ENCODE results near the gene DGKA.

The DGKA gene

GRCh38 chr12:55946553-55946952 lies 15.6 kb downstream of the DGKA start:
- no peak overlapping the region for H3K9ac ChIP-seq (ENCODE audit: insufficient read length)
- H3K36me3 ChIP-seq (ENCODE audit: insufficient read depth, low read length): no peaks in the 10 kb centered on the region
- TF ChIP-seq FOXP2 (optimal IDR thresholded peaks at IDR 0.05; ENCODE audit: control extremely low read depth, extremely low read length, insufficient read depth) (no peak), POLR2AphosphoS5 (IDR thresholded peaks at IDR 0.05; ENCODE audit: borderline replicate concordance, low read depth, low read length) (no peak), EZH2 (IDR thresholded peaks at IDR 0.05) (no peak)
- no peaks in the 10 kb centered on the region for H3K9me3 ChIP-seq (ENCODE audit: low read depth, low read length)
- no peak for DNase-seq (ENCODE audit: low read depth, low spot score)
- H3K27ac ChIP-seq: no peak overlapping the region
- H3K4me3 ChIP-seq: no peak overlapping the region

DNA sequence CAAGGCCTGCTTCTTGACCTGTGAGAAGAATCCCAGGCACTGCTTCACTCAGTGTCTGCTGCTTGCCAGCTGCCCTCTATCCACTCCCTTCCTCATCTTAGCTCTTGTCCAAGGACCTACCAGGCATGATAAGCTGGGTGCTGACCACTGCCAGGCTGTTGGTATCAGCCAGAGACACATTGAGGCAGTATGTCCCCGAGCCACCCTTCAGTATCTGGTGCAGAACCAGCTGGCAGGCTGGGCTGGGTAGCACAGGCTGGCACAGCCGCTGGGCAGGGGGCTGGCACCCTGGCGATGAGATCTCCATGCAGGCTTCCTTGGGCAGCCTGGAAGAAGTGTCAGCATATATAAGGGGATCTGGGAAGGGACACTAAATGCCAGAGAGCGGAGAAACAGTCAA lies 24.4 kb downstream of the DGKA start:
- H3K27ac ChIP-seq: no peak overlapping the region
- H3K9ac ChIP-seq (ENCODE audit: insufficient read length): no peak overlapping the region
- no peak for DNase-seq (ENCODE audit: low read depth, low spot score)

GRCh38 chr12:55955800-55956508 lies 25.0 kb downstream of the DGKA start:
- H3K27ac ChIP-seq: no peak overlapping the region

More for the DNA sequence above, 24.4 kb downstream of the DGKA start:
- TF ChIP-seq POLR2AphosphoS5 (IDR thresholded peaks at IDR 0.05; ENCODE audit: borderline replicate concordance, low read depth, low read length): no peak
- no peak for TF ChIP-seq FOXP2 (optimal IDR thresholded peaks at IDR 0.05; ENCODE audit: control extremely low read depth, extremely low read length, insufficient read depth)
- no peak for TF ChIP-seq EZH2 (IDR thresholded peaks at IDR 0.05)
- H3K4me3 ChIP-seq: no peak overlapping the region
- no peaks in the 10 kb centered on the region for H3K36me3 ChIP-seq (ENCODE audit: insufficient read depth, low read length)
- no peaks in the 10 kb centered on the region for H3K9me3 ChIP-seq (ENCODE audit: low read depth, low read length)

GRCh38 chr12:55957106-55957859 lies 26.3 kb downstream of the DGKA start:
- TF ChIP-seq EZH2 (IDR thresholded peaks at IDR 0.05): no peak
- no peak for TF ChIP-seq FOXP2 (optimal IDR thresholded peaks at IDR 0.05; ENCODE audit: control extremely low read depth, extremely low read length, insufficient read depth)
- no peak for TF ChIP-seq POLR2AphosphoS5 (IDR thresholded peaks at IDR 0.05; ENCODE audit: borderline replicate concordance, low read depth, low read length)
- DNase-seq (ENCODE audit: low read depth, low spot score): no peak
- Histone ChIP-seq H3K27ac (no peak overlapping the region), H3K9ac (ENCODE audit: insufficient read length) (no peak overlapping the region), H3K36me3 (ENCODE audit: insufficient read depth, low read length) (no peaks in the 10 kb centered on the region), H3K4me3 (no peak overlapping the region), H3K9me3 (ENCODE audit: low read depth, low read length) (no peaks in the 10 kb centered on the region)

More at GRCh38 chr12:55955800-55956508, 25.0 kb downstream of the DGKA start:
- Histone ChIP-seq H3K4me3 (no peak overlapping the region), H3K9ac (ENCODE audit: insufficient read length) (no peak overlapping the region), H3K9me3 (ENCODE audit: low read depth, low read length) (no peaks in the 10 kb centered on the region), H3K36me3 (ENCODE audit: insufficient read depth, low read length) (no peaks in the 10 kb centered on the region)
- DNase-seq (ENCODE audit: low read depth, low spot score): no peak
- TF ChIP-seq FOXP2 (optimal IDR thresholded peaks at IDR 0.05; ENCODE audit: control extremely low read depth, extremely low read length, insufficient read depth): no peak
- no peak for TF ChIP-seq EZH2 (IDR thresholded peaks at IDR 0.05)
- no peak for TF ChIP-seq POLR2AphosphoS5 (IDR thresholded peaks at IDR 0.05; ENCODE audit: borderline replicate concordance, low read depth, low read length)

- Histone ChIP-seq H3K36me3 (ENCODE audit: insufficient read depth, low read length) (peaks cover 10% of the 10 kb centered on the region), H3K27ac (no peak overlapping the region), H3K9me3 (ENCODE audit: low read depth, low read length) (no peaks in the 10 kb centered on the region), H3K4me3 (no peak overlapping the region), H3K9ac (ENCODE audit: insufficient read length) (no peak overlapping the region)
- no peak for DNase-seq (ENCODE audit: low read depth, low spot score)
- TF ChIP-seq POLR2AphosphoS5 (IDR thresholded peaks at IDR 0.05; ENCODE audit: borderline replicate concordance, low read depth, low read length) (no peak), FOXP2 (optimal IDR thresholded peaks at IDR 0.05; ENCODE audit: control extremely low read depth, extremely low read length, insufficient read depth) (no peak), EZH2 (IDR thresholded peaks at IDR 0.05) (no peak)
Measured at GRCh38 chr12:55963760-55964159, 32.8 kb downstream of the DGKA start.

DNA sequence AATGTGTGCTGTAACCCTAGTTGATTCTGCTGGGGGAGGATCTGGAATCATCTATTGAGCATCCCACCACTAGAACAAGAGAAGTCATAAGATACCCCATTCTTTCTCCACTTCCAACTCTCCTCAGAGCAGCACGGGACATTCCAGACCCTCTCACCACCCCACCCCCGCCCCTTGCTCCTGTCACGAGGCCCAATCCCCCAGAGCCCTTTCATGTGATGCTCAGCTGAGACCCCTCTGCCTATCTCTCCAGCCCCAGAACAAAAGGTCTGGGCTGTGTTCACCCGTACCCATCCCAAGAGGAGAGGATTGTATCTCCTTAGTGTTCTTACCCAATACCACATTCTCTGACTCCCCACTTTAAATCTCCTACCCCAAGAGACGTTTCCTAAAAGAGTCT lies 34.3 kb downstream of the DGKA start:
- H3K9ac ChIP-seq (ENCODE audit: insufficient read length): no peak overlapping the region
- no peak overlapping the region for H3K4me3 ChIP-seq
- no peak overlapping the region for H3K27ac ChIP-seq
- no peaks in the 10 kb centered on the region for H3K9me3 ChIP-seq (ENCODE audit: low read depth, low read length)
- DNase-seq (ENCODE audit: low read depth, low spot score): no peak
- no peak for TF ChIP-seq EZH2 (IDR thresholded peaks at IDR 0.05)
- TF ChIP-seq POLR2AphosphoS5 (IDR thresholded peaks at IDR 0.05; ENCODE audit: borderline replicate concordance, low read depth, low read length): no peak
- no peak for TF ChIP-seq FOXP2 (optimal IDR thresholded peaks at IDR 0.05; ENCODE audit: control extremely low read depth, extremely low read length, insufficient read depth)
- peaks cover 20% of the 10 kb centered on the region for H3K36me3 ChIP-seq (ENCODE audit: insufficient read depth, low read length)

- TF ChIP-seq POLR2AphosphoS5 (IDR thresholded peaks at IDR 0.05; ENCODE audit: borderline replicate concordance, low read depth, low read length): no peak
- no peak for TF ChIP-seq FOXP2 (optimal IDR thresholded peaks at IDR 0.05; ENCODE audit: control extremely low read depth, extremely low read length, insufficient read depth)
- no peak for TF ChIP-seq EZH2 (IDR thresholded peaks at IDR 0.05)
- H3K9ac ChIP-seq (ENCODE audit: insufficient read length): peak within 1 kb of the TSS; percentile 95
- peaks cover 23% of the 10 kb centered on the region for H3K36me3 ChIP-seq (ENCODE audit: insufficient read depth, low read length)
- H3K27ac ChIP-seq: 0 out of 2 replicates have a peak within 1 kb of the TSS, but pooled peaks have one; percentile 37
- H3K4me3 ChIP-seq: peak within 1 kb of the TSS; percentile 97
- no peak for DNase-seq (ENCODE audit: low read depth, low spot score)
- H3K9me3 ChIP-seq (ENCODE audit: low read depth, low read length): no peaks in the 10 kb centered on the region
Measured at GRCh38 chr12:55965941-55966407, 35.0 kb downstream of the DGKA start, which contains the start of gene PMEL. Gene PMEL, minus strand, starts transcription at chr12:55966042. Its CDS starts 31 bp downstream, at chr12:55966011.
